IPS DF 4.7 (cell line): Measurements from ENCODE around the gene LRRC7.

ENCODE experiments used
- DNase-seq: peaks from one replicate; pipeline ENCODE4 v3.0.0-alpha.2; 2013; ENCODE audit warnings: low spot score; ENCODE audit errors: extremely low read depth

LRRC7 gene

GRCh38 chr1:69765951-69766350 lies 198.2 kb downstream of the LRRC7 start:
- DNase-seq: no peak

GRCh38 chr1:69766431-69767180 lies 198.9 kb downstream of the LRRC7 start:
- no peak for DNase-seq

- DNase-seq: no peak
Observed at GRCh38 chr1:69776555-69776954, 208.8 kb downstream of the LRRC7 start.

- DNase-seq: no peak
Observed at GRCh38 chr1:69777423-69777822, 209.7 kb downstream of the LRRC7 start.

GRCh38 chr1:69777971-69778370 lies 210.2 kb downstream of the LRRC7 start:
- DNase-seq: no peak

GRCh38 chr1:69787151-69787550 lies 219.4 kb downstream of the LRRC7 start:
- DNase-seq: no peak

GRCh38 chr1:69791311-69791710 lies 223.6 kb downstream of the LRRC7 start:
- DNase-seq: no peak

- DNase-seq: no peak
Observed at GRCh38 chr1:69794831-69795230, 227.1 kb downstream of the LRRC7 start.

- no peak for DNase-seq
Observed at GRCh38 chr1:69814926-69815325, 247.2 kb downstream of the LRRC7 start.

- no peak for DNase-seq
Observed at GRCh38 chr1:69824932-69825331, 257.2 kb downstream of the LRRC7 start.

GRCh38 chr1:69827732-69828131 lies 260.0 kb downstream of the LRRC7 start:
- no peak for DNase-seq

- no peak for DNase-seq
Observed at GRCh38 chr1:69833536-69833935, 265.8 kb downstream of the LRRC7 start.

- DNase-seq: no peak
Observed at GRCh38 chr1:69834336-69834735, 266.6 kb downstream of the LRRC7 start.

- no peak for DNase-seq
Observed at GRCh38 chr1:69835955-69836354, 268.2 kb downstream of the LRRC7 start.

- no peak for DNase-seq
Observed at GRCh38 chr1:69836971-69837636, 269.4 kb downstream of the LRRC7 start.

GRCh38 chr1:69842326-69842725 lies 274.6 kb downstream of the LRRC7 start:
- DNase-seq: no peak

GRCh38 chr1:69845655-69846054 lies 277.9 kb downstream of the LRRC7 start:
- DNase-seq: no peak

- DNase-seq: no peak
Observed at GRCh38 chr1:69846267-69846666, 278.5 kb downstream of the LRRC7 start.

GRCh38 chr1:69847670-69848069 lies 279.9 kb downstream of the LRRC7 start:
- DNase-seq: no peak

GRCh38 chr1:69852151-69852550 lies 284.4 kb downstream of the LRRC7 start:
- no peak for DNase-seq

- DNase-seq: no peak
Observed at GRCh38 chr1:69852706-69853105, 285.0 kb downstream of the LRRC7 start.

GRCh38 chr1:69858534-69858933 lies 290.8 kb downstream of the LRRC7 start:
- no peak for DNase-seq

GRCh38 chr1:69861641-69862040 lies 293.9 kb downstream of the LRRC7 start:
- no peak for DNase-seq
